C4-2B (cell line): ENCODE results near the gene COL28A1.
"Not testable (repeated sequence)": the region's sequence is repeated elsewhere in the genome, so short reads cannot be mapped to it uniquely, and the experiment has no call there.

Experiments used
- H3K27ac ChIP-seq: fragments of 450-650 bp; 2 replicates; pipeline ENCODE4 v1.5.1; 2017
- ZFX ChIP-seq: fragments of 450-650 bp; IDR thresholded peaks from 2 replicates; pipeline ENCODE4 v1.6.1; 2017
- TF ChIP-seq, protein P1 (sequence below): fragments of 450-650 bp; conservative IDR thresholded peaks from 2 replicates; pipeline ENCODE4 v1.5.1; 2017; ENCODE audit warnings: mild to moderate bottlenecking

The COL28A1 gene

DNA sequence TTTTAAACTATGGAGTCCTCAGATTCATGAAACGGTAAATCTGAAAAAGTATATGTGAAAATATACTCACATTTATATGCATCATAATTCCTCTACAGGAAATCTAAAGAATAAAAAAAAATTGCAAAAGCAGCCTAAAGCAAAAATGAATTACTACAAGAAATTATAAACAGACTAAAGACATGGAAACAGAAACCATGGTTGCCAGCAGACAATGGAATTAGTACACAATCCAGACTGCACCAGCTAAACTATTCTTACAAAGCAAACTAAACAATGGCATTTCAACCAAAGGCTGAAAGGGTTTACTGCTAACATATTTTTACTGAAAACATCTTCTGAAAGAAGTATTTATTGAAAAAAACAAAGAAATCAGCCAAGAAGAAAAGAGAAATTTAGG, 51.6 kb downstream of the COL28A1 start:
- H3K27ac ChIP-seq: no peak overlapping the region
- TF ChIP-seq ZFX: no peak

DNA sequence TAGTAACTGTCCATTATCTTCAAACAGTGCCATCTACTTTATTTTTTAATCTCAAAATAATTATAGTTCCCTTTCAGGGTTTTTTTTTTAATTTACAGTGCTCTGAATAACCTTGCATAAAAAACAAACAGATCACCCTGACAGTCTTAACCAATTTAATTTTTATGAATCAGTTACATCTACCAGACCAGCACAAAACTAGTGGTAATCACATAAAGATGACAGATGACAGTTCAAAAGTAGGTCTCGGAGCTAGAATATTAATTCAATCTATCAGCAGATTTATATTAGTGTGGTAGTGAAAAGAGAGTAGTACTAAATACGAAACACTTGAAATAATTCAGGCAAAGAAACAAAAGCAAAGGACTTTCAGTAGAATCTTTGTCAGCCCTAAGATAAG, 53.9 kb downstream of the COL28A1 start:
- H3K27ac ChIP-seq: no peak overlapping the region
- no peak for TF ChIP-seq ZFX
- TF ChIP-seq, protein P1, sequence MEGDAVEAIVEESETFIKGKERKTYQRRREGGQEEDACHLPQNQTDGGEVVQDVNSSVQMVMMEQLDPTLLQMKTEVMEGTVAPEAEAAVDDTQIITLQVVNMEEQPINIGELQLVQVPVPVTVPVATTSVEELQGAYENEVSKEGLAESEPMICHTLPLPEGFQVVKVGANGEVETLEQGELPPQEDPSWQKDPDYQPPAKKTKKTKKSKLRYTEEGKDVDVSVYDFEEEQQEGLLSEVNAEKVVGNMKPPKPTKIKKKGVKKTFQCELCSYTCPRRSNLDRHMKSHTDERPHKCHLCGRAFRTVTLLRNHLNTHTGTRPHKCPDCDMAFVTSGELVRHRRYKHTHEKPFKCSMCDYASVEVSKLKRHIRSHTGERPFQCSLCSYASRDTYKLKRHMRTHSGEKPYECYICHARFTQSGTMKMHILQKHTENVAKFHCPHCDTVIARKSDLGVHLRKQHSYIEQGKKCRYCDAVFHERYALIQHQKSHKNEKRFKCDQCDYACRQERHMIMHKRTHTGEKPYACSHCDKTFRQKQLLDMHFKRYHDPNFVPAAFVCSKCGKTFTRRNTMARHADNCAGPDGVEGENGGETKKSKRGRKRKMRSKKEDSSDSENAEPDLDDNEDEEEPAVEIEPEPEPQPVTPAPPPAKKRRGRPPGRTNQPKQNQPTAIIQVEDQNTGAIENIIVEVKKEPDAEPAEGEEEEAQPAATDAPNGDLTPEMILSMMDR: no peak

- TF ChIP-seq ZFX: no peak
- TF ChIP-seq, protein P1: no peak
- H3K27ac ChIP-seq: no peak overlapping the region
Measured at GRCh38 chr7:7479275-7479805, 56.3 kb downstream of the COL28A1 start.

DNA sequence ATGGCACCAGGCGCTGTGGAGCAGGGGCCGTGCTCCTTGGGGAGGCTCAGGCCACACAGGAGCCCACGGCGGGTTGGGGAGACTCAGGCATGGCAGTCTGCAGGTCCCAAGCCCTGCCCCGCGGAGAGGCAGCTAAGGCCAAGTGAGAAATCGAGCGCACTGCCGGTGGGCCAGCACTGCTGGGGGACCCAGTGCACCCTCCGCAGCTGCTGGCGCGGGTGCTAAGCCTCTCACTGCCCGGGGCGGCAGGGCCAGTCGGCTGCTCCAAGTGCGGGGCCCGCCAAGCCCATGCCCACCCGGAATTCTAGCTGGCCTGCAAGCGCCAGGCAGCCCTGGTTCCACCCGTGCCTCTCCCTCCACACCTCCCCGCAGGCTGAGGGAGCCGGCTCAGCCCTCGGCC, 57.1 kb downstream of the COL28A1 start:
- H3K27ac ChIP-seq: no peak overlapping the region
- TF ChIP-seq, protein P1: no peak
- no peak for TF ChIP-seq ZFX

DNA sequence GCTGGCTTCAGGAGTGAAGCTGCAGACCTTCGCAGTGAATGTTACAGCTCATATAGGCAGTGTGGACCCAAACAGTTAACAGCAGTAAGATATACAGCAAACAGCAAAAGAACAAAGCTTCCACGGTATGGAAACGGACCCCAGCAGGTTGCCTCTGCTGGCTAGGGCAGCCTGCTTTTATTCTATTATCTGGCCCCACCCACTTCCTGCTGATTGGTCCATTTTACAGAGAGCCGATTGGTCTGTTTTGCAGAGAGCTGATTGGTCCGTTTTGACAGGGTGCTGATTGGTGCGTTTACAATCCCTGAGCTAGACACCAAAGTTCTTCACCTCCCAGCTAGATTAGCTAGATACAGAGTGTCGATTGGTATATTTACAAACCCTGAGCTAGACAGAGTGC, 58.0 kb downstream of the COL28A1 start:
- not testable (repeated sequence) for H3K27ac ChIP-seq

DNA sequence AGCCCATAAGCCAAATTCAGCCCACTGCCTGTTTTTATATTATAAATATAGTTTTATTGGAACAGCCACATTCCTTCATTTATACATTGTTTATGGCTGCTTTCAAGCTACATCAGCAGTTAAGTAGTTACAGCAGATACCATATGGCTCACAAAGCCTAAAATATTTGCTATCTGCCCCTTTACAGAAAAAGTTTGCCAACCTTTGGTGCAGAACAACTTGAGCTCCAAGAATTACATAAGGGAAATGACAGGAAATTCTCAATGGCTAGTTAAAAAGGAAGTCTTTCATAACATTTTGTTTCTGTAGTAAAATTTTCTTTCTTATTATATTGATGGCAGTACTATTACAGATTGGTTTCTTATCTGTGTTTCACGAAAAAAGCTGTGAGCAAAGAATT, 59.3 kb downstream of the COL28A1 start:
- TF ChIP-seq, protein P1: no peak
- TF ChIP-seq ZFX: no peak
- no peak overlapping the region for H3K27ac ChIP-seq

- H3K27ac ChIP-seq: no peak overlapping the region
- TF ChIP-seq, protein P1: no peak
- no peak for TF ChIP-seq ZFX
Measured at GRCh38 chr7:7475601-7476000, 60.1 kb downstream of the COL28A1 start.

GRCh38 chr7:7474436-7474835, 61.2 kb downstream of the COL28A1 start:
- no peak for TF ChIP-seq ZFX
- TF ChIP-seq, protein P1: no peak
- H3K27ac ChIP-seq: no peak overlapping the region

DNA sequence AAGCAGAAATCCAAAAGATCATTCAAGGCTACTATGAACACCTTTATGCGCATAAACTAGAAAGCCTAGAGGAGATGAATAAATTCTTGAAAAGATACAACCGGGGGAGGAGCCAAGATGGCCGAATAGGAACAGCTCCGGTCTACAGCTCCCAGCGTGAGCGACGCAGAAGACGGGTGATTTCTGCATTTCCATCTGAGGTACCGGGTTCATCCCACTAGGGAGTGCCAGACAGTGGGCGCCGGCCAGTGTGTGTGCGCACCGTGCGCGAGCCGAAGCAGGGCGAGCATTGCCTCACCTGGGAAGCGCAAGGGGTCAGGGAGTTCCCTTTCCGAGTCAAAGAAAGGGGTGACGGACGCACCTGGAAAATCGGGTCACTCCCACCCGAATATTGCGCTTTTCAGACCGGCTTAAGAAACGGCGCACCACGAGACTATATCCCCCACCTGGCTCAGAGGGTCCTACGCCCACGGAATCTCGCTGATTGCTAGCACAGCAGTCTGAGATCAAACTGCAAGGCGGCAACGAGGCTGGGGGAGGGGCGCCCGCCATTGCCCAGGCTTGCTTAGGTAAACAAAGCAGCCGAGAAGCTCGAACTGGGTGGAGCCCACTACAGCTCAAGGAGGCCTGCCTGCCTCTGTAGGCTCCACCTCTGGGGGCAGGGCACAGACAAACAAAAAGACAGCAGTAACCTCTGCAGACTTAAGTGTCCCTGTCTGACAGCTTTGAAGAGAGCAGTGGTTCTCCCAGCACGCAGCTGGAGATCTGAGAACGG, 70.5 kb downstream of the COL28A1 start:
- H3K27ac ChIP-seq: not testable (repeated sequence)
